Activated CD4-positive, alpha-beta T cell treated with anti-CD3 and anti-CD28 coated beads, Interleukin-2, amount 10 ng/mL, durations not matched to agents 7 days and 5 days (primary cell): ENCODE results near the gene CCN2. TPM values are rescaled to one million over a fixed set of nuclear protein-coding genes. Genes with fewer than 3 reads are reported as not detected.

Experiments used
- CTCF ChIA-PET: fragments of 350-600 bp; sonication (Branson Sonifier 250); formaldehyde crosslinking; loops from one replicate; lab custom pipeline; 2021; ENCODE audit warnings: antibody characterized with exemption; lab: Charles Lee
- POLR2A ChIA-PET: fragments of 350-600 bp; sonication (Branson Sonifier 250); formaldehyde crosslinking; loops from one replicate; lab custom pipeline; 2021; ENCODE audit warnings: antibody characterized with exemption; lab: Charles Lee
- DNase-seq: peaks from one replicate; pipeline ENCODE4 v3.0.0-alpha.2; 2020
- H3K27ac Mint-ChIP-seq: one replicate; pipeline ENCODE4 v1.8.0; 2021; ENCODE audit warnings: mild to moderate bottlenecking, moderate library complexity, mixed read lengths
- H3K27me3 Mint-ChIP-seq: one replicate; pipeline ENCODE4 v1.8.0; 2021; ENCODE audit warnings: mixed read lengths
- H3K36me3 Mint-ChIP-seq: one replicate; pipeline ENCODE4 v1.8.0; 2021; ENCODE audit warnings: low read depth, mixed read lengths
- H3K4me1 Mint-ChIP-seq: one replicate; pipeline ENCODE4 v1.8.0; 2021; ENCODE audit warnings: mixed read lengths
- H3K4me3 Mint-ChIP-seq: one replicate; pipeline ENCODE4 v1.8.0; 2021; ENCODE audit warnings: mild to moderate bottlenecking, moderate library complexity, mixed read lengths
- H3K9me3 Mint-ChIP-seq: one replicate; pipeline ENCODE4 v1.8.0; 2021; ENCODE audit warnings: mixed read lengths
- total RNA-seq, 2 experiments: library from RNA; stranded (reverse); gene quantifications; one replicate each; pipeline ENCODE4 v1.2.3, GENCODE V29; 2021

The CCN2 gene
- total RNA-seq, 2 experiments from 2014 or later = not detected

DNA sequence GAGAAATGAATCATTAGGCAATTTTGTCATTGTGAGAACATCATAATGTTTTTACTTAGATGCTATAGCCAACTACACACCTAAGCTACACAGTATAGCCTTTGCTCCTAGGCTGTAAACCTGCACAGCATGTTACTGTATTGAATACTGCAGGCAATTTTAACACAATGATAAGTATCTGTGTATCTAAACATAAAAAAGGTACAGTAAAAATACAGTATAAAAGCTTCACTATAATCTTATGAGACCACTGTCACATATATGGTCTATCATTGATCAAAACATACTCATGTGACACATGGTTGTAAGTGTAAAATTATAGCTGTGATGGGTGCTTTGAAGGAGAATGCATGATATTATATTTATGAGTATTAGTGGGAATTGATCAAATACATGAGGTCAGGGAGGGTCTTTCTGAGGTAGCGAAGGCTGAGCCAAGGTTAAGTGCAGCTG lies 29.2 kb upstream of the CCN2 start:
- Mint-ChIP-seq H3K27ac (no peak overlapping the region), H3K4me3 (no peak overlapping the region), H3K36me3 (no peaks in the 10 kb centered on the region), H3K27me3 (no peaks in the 10 kb centered on the region), H3K9me3 (no peaks in the 10 kb centered on the region), H3K4me1 (no peaks in the 10 kb centered on the region)
- DNase-seq = no peak
- POLR2A ChIA-PET = no interaction called here
- CTCF ChIA-PET = no interaction called here

DNA sequence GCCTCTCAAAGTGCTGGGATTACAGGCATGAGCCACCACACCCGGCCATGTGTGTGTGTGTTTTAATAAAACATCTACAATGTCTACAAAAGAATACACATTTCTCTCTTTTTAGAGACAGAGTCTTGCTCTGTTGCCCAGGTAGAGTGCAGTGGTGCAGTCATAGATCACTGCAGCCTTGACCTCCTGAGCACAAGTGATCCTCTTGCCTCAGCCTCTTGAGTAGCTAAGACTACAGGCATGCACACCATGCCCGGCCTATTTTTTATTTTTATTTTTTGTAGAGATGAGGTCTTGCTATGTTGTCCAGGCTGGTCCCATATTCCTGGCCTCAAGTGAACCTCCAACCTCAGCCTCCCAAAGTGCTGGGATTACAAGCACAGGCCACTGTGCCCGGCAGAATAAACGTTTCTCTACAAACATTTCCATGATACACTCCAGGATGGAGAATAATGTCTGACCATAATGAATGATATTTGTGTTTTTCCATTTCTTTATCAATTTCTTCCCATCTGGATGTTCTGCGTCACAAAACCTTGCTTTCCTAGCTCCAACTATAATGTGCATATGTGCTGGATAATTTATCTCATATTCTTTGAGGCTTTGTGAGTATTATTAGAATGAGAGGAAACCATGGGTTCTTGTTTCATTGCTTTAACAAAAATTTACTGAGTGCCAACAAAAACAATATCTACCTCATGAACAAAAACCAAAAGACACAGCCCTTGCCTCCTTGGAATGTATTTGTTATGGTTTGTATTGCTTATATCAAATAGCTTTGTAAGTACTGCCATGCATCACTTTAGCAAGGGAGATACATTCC lies 28.6 kb upstream of the CCN2 start:
- DNase-seq = no peak
- Mint-ChIP-seq H3K36me3 (no peaks in the 10 kb centered on the region), H3K9me3 (no peaks in the 10 kb centered on the region), H3K27ac (no peak overlapping the region), H3K4me3 (no peak overlapping the region), H3K4me1 (no peaks in the 10 kb centered on the region), H3K27me3 (no peaks in the 10 kb centered on the region)
- ChIA-PET CTCF (no interaction called here), POLR2A (no interaction called here)

DNA sequence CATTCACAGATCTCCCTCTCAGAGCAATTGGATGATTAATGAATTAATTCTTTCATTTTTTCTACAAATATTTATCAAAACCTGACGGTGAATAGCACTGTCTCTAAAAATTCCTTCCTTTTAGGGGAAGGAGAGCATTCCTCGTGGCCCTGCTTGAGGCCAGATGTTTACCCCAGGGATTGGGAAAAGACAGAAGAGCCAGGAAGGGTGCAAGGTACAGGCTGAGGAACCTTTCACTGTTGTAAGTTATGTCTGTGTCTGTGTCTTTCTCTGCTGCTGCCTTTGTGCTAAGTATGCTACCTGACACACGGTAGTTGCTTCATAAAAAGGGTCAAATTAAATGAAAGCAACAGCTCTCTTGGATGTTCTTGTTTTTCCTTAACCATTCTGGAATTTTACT lies 27.4 kb upstream of the CCN2 start:
- no peaks in the 10 kb centered on the region for H3K9me3 Mint-ChIP-seq
- POLR2A ChIA-PET = no interaction called here

DNA sequence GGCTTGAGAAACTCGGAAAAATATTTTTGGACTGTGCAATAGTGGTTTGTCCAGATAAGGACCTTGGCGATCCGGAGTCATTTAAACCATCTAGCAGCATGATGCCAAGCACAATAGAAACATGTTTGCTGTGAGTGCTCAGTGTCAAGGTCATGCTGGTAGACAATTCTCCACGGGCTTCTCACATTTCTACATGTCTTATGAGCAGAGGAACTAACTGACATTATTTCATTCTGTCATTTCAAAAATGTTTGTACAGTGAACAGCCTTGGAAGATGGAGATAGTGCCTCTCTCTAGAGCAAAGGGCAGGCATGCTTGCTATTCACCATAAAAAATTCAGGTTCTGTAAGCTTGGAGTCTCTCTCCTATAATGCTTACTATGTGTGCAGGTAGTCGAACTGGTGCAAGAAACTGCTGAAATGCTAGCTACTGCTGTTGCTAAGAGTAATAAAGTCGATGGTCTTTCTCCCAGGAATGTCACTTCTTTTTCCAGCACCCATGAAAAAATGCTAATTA lies 25.4 kb upstream of the CCN2 start:
- no peaks in the 10 kb centered on the region for H3K27me3 Mint-ChIP-seq
- no peak overlapping the region for H3K4me3 Mint-ChIP-seq
- DNase-seq = no peak
- H3K4me1 Mint-ChIP-seq = no peaks in the 10 kb centered on the region
- ChIA-PET CTCF (no interaction called here), POLR2A (no interaction called here)
- no peaks in the 10 kb centered on the region for H3K9me3 Mint-ChIP-seq
- no peak overlapping the region for H3K27ac Mint-ChIP-seq
- no peaks in the 10 kb centered on the region for H3K36me3 Mint-ChIP-seq

More for the DNA sequence above, 27.4 kb upstream of the CCN2 start:
- H3K27me3 Mint-ChIP-seq = no peaks in the 10 kb centered on the region
- no peak overlapping the region for H3K4me3 Mint-ChIP-seq
- CTCF ChIA-PET = no interaction called here
- no peak for DNase-seq
- H3K4me1 Mint-ChIP-seq = no peaks in the 10 kb centered on the region
- no peaks in the 10 kb centered on the region for H3K36me3 Mint-ChIP-seq
- no peak overlapping the region for H3K27ac Mint-ChIP-seq

DNA sequence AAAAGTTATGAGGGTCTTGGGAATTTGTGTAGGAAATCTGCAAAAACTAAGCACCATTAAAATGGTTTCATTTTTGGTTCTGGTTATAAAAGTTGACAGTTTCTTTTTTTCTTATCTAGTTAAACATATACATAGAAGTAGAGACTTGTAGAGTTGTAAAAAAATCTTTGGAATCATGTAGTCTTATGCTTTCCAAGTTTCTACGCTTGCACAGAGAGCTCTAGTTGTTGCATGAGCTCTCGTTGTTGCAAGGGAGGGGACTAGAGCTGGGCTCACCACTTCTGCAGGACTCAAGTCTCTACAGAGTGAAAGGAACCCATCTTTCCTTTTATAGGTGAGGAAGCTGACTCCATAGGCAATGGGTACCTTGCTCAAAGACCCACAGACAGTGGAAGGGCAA lies 21.6 kb upstream of the CCN2 start:
- DNase-seq = no peak
- ChIA-PET POLR2A (no interaction called here), CTCF (no interaction called here)
- Mint-ChIP-seq H3K4me1 (no peaks in the 10 kb centered on the region), H3K36me3 (no peaks in the 10 kb centered on the region), H3K27ac (no peak overlapping the region), H3K9me3 (no peaks in the 10 kb centered on the region), H3K27me3 (no peaks in the 10 kb centered on the region), H3K4me3 (no peak overlapping the region)

GRCh38 chr6:131970076-131970859 lies 19.1 kb upstream of the CCN2 start:
- no peak overlapping the region for H3K27ac Mint-ChIP-seq
- ChIA-PET POLR2A (no interaction called here), CTCF (no interaction called here)
- no peaks in the 10 kb centered on the region for H3K4me1 Mint-ChIP-seq
- no peak for DNase-seq
- H3K4me3 Mint-ChIP-seq = no peak overlapping the region
- H3K36me3 Mint-ChIP-seq = no peaks in the 10 kb centered on the region
- H3K27me3 Mint-ChIP-seq = no peaks in the 10 kb centered on the region
- H3K9me3 Mint-ChIP-seq = no peaks in the 10 kb centered on the region

DNA sequence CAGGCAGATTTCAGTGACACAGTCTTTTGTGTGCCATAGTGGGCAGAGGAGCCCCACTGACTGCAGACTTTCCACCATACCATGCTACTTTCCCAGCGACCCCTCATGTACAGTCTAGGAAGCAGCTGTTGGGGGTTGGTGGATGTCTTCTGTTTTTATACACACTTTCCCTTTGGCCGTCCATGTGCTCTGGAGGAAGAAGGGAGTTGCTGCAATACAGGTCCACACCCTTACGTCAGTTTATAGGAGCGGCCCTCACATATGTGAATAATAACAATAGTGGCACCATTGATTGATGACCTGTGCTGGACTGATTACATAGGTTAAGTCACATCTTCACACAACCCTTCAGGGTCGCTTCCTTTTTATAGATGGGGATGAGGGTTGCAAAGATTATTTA lies 17.5 kb upstream of the CCN2 start:
- ChIA-PET CTCF (no interaction called here), POLR2A (no interaction called here)
- Mint-ChIP-seq H3K27me3 (no peaks in the 10 kb centered on the region), H3K27ac (no peak overlapping the region), H3K4me1 (no peaks in the 10 kb centered on the region), H3K4me3 (no peak overlapping the region), H3K36me3 (no peaks in the 10 kb centered on the region), H3K9me3 (no peaks in the 10 kb centered on the region)
- no peak for DNase-seq

GRCh38 chr6:131967948-131968347 lies 16.8 kb upstream of the CCN2 start:
- H3K36me3 Mint-ChIP-seq = no peaks in the 10 kb centered on the region
- no peaks in the 10 kb centered on the region for H3K27me3 Mint-ChIP-seq
- H3K27ac Mint-ChIP-seq = no peak overlapping the region
- H3K4me3 Mint-ChIP-seq = no peak overlapping the region
- H3K9me3 Mint-ChIP-seq = no peaks in the 10 kb centered on the region
- no peaks in the 10 kb centered on the region for H3K4me1 Mint-ChIP-seq
- CTCF ChIA-PET = no interaction called here
- POLR2A ChIA-PET = interaction anchor here (0.6 kb wide), 1 partner anchor 20 kb away, joined by 3 read pairs; no protein-coding TSS in a partner anchor
- no peak for DNase-seq

GRCh38 chr6:131966443-131966842 lies 15.3 kb upstream of the CCN2 start:
- CTCF ChIA-PET = no interaction called here
- Mint-ChIP-seq H3K4me1 (no peaks in the 10 kb centered on the region), H3K27ac (no peak overlapping the region), H3K36me3 (no peaks in the 10 kb centered on the region), H3K9me3 (no peaks in the 10 kb centered on the region), H3K4me3 (no peak overlapping the region), H3K27me3 (no peaks in the 10 kb centered on the region)
- DNase-seq = no peak
- POLR2A ChIA-PET = no interaction called here

GRCh38 chr6:131963063-131963462 lies 11.9 kb upstream of the CCN2 start:
- H3K9me3 Mint-ChIP-seq = no peaks in the 10 kb centered on the region
- no peaks in the 10 kb centered on the region for H3K4me1 Mint-ChIP-seq
- H3K36me3 Mint-ChIP-seq = no peaks in the 10 kb centered on the region
- CTCF ChIA-PET = no interaction called here
- no peak for DNase-seq
- POLR2A ChIA-PET = no interaction called here
- no peak overlapping the region for H3K4me3 Mint-ChIP-seq
- H3K27ac Mint-ChIP-seq = no peak overlapping the region
- H3K27me3 Mint-ChIP-seq = no peaks in the 10 kb centered on the region

DNA sequence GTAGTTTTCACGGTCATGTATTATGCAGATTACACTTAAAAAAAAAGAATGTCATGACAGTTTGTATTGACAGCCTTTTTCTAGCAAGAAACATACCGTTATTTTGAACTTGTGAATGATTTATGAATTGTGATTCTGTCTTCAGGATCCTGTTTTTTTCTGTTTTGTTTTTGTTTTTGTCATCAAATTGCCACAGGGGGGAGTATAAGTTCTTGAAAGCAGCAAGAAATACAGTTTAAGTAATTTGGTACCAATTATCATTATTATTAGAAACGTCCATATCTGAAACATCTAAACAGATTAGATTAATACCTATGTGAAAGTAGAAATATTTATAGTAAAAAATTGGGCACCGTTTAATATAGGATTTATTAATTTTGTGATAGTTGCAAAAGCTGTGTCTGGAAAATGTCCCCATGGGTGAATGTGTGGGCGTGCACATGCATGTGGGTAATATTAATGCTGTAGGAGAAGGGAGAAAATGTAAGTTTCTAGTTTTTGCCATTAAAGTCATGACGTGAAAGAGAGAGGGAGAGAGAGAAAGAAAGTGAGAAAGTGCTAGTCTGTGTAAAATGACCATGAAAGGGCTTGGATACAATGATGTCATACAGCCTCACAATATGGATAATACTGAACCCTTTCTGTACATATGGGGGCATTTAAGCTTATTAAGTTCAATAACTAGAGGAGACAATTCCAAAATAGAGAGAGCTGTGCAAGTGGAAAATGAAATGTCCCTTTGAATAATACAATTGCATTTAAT lies 9.4 kb upstream of the CCN2 start:
- H3K27me3 Mint-ChIP-seq = no peaks in the 10 kb centered on the region
- H3K9me3 Mint-ChIP-seq = no peaks in the 10 kb centered on the region
- DNase-seq = no peak
- ChIA-PET CTCF (interaction anchor here (1.3 kb wide), 1 partner anchor 11 kb away, joined by 3 read pairs; no protein-coding TSS in a partner anchor), POLR2A (no interaction called here)
- H3K36me3 Mint-ChIP-seq = no peaks in the 10 kb centered on the region
- H3K27ac Mint-ChIP-seq = no peak overlapping the region
- no peak overlapping the region for H3K4me3 Mint-ChIP-seq
- H3K4me1 Mint-ChIP-seq = no peaks in the 10 kb centered on the region

GRCh38 chr6:131958542-131959470 lies 7.6 kb upstream of the CCN2 start:
- peaks cover 10% of the 10 kb centered on the region for H3K27me3 Mint-ChIP-seq
- no peak overlapping the region for H3K27ac Mint-ChIP-seq
- no peaks in the 10 kb centered on the region for H3K4me1 Mint-ChIP-seq
- ChIA-PET CTCF (no interaction called here), POLR2A (no interaction called here)
- DNase-seq = no peak
- no peaks in the 10 kb centered on the region for H3K9me3 Mint-ChIP-seq
- H3K4me3 Mint-ChIP-seq = no peak overlapping the region
- H3K36me3 Mint-ChIP-seq = no peaks in the 10 kb centered on the region
